ENCODE results near the gene SCRN1. TPM values are rescaled to one million over a fixed set of nuclear protein-coding genes. Genes with fewer than 3 reads are reported as not detected.

SCRN1 gene
- total and polyA plus RNA-seq, 2 experiments from 2014 or later = 15.2 to 66.7 TPM

DNA sequence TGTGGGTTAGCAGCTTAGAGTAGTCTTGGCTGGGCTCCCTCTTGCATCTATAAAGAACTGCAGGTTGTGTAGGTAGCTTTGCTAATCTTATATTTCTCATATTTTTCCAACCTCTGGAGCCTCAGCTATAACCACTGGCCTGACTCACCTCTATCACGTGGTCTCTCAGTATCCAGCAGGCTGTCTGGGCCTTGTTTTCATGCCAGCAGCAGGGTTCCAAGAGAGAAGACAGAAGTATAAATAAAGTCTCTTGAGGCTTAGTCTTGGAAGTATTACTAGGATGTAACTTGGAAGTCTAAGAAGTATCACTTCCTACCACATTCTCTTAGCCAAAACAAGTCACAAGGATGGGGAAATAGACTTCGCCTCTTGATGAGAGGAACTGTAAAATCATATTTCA, 110.0 kb downstream of the SCRN1 start:
- no peaks in the 10 kb centered on the region for H3K79me2 ChIP-seq (replicated peaks; ENCODE audit: insufficient read depth)
- H3K9me2 ChIP-seq (ENCODE audit: insufficient read depth) = no peaks in the 10 kb centered on the region
- H3K4me2 ChIP-seq = no peak overlapping the region
- no peak overlapping the region for H2AFZ ChIP-seq
- Mint-ChIP-seq H3K4me1 (peaks cover 23% of the 10 kb centered on the region), H3K27me3 (ENCODE audit: insufficient read depth, low read depth, poor library complexity) (peaks cover 4% of the 10 kb centered on the region), H3K27ac (no peak overlapping the region), H3K4me3 (no peak overlapping the region), H3K9me3 (no peaks in the 10 kb centered on the region), H3K36me3 (ENCODE audit: low read depth) (no peaks in the 10 kb centered on the region)
- H3K27ac ChIP-seq (ENCODE audit: low read depth) = no peak overlapping the region
- no peaks in the 10 kb centered on the region for H4K20me1 ChIP-seq (replicated peaks; ENCODE audit: insufficient read depth)
- H3K36me3 ChIP-seq (ENCODE audit: insufficient read depth) = no peaks in the 10 kb centered on the region
- no peak overlapping the region for H3K4me3 ChIP-seq
- ATAC-seq = no peak
- 0 out of 2 replicates have a peak, but pooled peaks cover 4% of the 10 kb centered on the region for H3F3A ChIP-seq (replicated peaks; ENCODE audit: low read depth)
- TF ChIP-seq ZNF331 (CRISPR knock-in tag; IDR thresholded peaks at IDR 0.05; ENCODE audit: low read depth) = no peak
- no peak for DNase-seq (ENCODE audit: low spot score)
- H3K27me3 ChIP-seq (ENCODE audit: insufficient read depth) = no peaks in the 10 kb centered on the region
- H3K4me1 ChIP-seq (ENCODE audit: insufficient read depth) = peaks cover 21% of the 10 kb centered on the region

DNA sequence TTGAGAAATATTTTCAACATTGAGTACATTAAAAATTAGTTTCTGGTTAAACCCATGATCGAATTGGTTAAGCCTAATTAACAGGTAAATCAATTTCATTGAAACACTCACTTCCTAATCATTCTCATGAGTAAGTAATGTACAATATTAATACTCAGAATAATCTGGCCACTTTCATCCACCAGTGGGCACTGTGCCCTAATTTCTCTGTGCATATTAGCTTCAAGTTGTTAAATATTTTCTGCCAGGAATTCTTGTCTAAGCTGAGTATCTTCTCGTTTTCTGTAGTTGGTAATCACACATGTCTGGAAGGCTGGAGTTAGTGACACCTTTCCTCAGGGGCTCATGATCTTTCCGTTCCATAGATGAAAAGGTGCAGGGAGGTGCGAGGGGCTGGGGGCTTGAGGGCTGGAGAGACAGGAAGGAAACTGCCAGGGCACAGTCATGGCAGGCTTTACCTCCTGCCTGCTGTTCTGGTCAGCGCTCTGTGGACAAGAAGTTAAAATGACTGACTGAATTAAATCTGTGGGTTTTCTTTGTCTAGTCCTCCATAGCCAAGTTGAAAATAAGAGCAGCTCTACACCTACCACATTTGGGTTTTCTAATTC, 111.4 kb downstream of the SCRN1 start:
- no peak overlapping the region for H3K27ac ChIP-seq (ENCODE audit: low read depth)
- no peaks in the 10 kb centered on the region for H3K9me2 ChIP-seq (ENCODE audit: insufficient read depth)
- H3K4me1 Mint-ChIP-seq = peaks cover 17% of the 10 kb centered on the region
- no peaks in the 10 kb centered on the region for H3K36me3 ChIP-seq (ENCODE audit: insufficient read depth)
- H3F3A ChIP-seq (replicated peaks; ENCODE audit: low read depth) = 0 out of 2 replicates have a peak, but pooled peaks cover under 1% of the 10 kb centered on the region
- H3K4me3 Mint-ChIP-seq = no peak overlapping the region
- peaks cover 4% of the 10 kb centered on the region for H3K27me3 Mint-ChIP-seq (ENCODE audit: insufficient read depth, low read depth, poor library complexity)
- H3K27me3 ChIP-seq (ENCODE audit: insufficient read depth) = no peaks in the 10 kb centered on the region
- TF ChIP-seq, protein P1, sequence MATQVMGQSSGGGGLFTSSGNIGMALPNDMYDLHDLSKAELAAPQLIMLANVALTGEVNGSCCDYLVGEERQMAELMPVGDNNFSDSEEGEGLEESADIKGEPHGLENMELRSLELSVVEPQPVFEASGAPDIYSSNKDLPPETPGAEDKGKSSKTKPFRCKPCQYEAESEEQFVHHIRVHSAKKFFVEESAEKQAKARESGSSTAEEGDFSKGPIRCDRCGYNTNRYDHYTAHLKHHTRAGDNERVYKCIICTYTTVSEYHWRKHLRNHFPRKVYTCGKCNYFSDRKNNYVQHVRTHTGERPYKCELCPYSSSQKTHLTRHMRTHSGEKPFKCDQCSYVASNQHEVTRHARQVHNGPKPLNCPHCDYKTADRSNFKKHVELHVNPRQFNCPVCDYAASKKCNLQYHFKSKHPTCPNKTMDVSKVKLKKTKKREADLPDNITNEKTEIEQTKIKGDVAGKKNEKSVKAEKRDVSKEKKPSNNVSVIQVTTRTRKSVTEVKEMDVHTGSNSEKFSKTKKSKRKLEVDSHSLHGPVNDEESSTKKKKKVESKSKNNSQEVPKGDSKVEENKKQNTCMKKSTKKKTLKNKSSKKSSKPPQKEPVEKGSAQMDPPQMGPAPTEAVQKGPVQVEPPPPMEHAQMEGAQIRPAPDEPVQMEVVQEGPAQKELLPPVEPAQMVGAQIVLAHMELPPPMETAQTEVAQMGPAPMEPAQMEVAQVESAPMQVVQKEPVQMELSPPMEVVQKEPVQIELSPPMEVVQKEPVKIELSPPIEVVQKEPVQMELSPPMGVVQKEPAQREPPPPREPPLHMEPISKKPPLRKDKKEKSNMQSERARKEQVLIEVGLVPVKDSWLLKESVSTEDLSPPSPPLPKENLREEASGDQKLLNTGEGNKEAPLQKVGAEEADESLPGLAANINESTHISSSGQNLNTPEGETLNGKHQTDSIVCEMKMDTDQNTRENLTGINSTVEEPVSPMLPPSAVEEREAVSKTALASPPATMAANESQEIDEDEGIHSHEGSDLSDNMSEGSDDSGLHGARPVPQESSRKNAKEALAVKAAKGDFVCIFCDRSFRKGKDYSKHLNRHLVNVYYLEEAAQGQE (IDR thresholded peaks at IDR 0.05; ENCODE audit: unreplicated experiment) = no peak
- TF ChIP-seq, protein P2, sequence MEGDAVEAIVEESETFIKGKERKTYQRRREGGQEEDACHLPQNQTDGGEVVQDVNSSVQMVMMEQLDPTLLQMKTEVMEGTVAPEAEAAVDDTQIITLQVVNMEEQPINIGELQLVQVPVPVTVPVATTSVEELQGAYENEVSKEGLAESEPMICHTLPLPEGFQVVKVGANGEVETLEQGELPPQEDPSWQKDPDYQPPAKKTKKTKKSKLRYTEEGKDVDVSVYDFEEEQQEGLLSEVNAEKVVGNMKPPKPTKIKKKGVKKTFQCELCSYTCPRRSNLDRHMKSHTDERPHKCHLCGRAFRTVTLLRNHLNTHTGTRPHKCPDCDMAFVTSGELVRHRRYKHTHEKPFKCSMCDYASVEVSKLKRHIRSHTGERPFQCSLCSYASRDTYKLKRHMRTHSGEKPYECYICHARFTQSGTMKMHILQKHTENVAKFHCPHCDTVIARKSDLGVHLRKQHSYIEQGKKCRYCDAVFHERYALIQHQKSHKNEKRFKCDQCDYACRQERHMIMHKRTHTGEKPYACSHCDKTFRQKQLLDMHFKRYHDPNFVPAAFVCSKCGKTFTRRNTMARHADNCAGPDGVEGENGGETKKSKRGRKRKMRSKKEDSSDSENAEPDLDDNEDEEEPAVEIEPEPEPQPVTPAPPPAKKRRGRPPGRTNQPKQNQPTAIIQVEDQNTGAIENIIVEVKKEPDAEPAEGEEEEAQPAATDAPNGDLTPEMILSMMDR (conservative IDR thresholded peaks at IDR 0.05; ENCODE audit: low read depth in 2 of 2) = peak; percentile 47 to 59
- H3K4me2 ChIP-seq = no peak overlapping the region
- ATAC-seq = no peak
- H3K36me3 Mint-ChIP-seq (ENCODE audit: low read depth) = no peaks in the 10 kb centered on the region
- H3K27ac Mint-ChIP-seq = no peak overlapping the region
- H3K4me3 ChIP-seq = no peak overlapping the region
- no peaks in the 10 kb centered on the region for H4K20me1 ChIP-seq (replicated peaks; ENCODE audit: insufficient read depth)
- no peaks in the 10 kb centered on the region for H3K9me3 Mint-ChIP-seq
- H3K79me2 ChIP-seq (replicated peaks; ENCODE audit: insufficient read depth) = no peaks in the 10 kb centered on the region
- no peak overlapping the region for H2AFZ ChIP-seq
- peaks cover 16% of the 10 kb centered on the region for H3K4me1 ChIP-seq (ENCODE audit: insufficient read depth)
- peak; percentile 43 for DNase-seq (ENCODE audit: low spot score)

DNA sequence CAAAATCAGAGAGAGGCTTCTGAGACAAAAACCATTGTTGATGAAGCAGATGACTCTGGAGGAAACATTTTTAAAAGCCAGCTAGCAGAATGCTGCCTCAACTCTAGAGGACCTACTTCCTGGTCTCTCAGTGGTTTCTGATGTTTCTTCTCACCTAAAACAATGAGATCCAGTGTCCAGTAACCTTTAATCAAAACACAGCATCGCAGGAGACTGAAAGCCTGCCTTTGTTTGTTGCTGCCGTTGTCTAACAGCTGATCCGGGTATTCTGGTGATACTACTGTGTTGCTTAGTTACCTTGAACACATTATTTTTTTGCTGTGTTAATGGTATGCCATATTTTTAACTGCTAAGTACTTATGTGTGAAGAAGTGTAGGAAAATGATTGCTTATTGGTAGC, 112.4 kb downstream of the SCRN1 start:
- Histone ChIP-seq H3K9me2 (ENCODE audit: insufficient read depth) (no peaks in the 10 kb centered on the region), H3K4me2 (no peak overlapping the region), H3K27me3 (ENCODE audit: insufficient read depth) (no peaks in the 10 kb centered on the region), H3K79me2 (replicated peaks; ENCODE audit: insufficient read depth) (no peaks in the 10 kb centered on the region), H3K27ac (ENCODE audit: low read depth) (no peak overlapping the region), H3K36me3 (ENCODE audit: insufficient read depth) (no peaks in the 10 kb centered on the region), H2AFZ (no peak overlapping the region), H3K4me1 (ENCODE audit: insufficient read depth) (peaks cover 6% of the 10 kb centered on the region), H3K4me3 (no peak overlapping the region), H3F3A (replicated peaks; ENCODE audit: low read depth) (no peaks in the 10 kb centered on the region), H4K20me1 (replicated peaks; ENCODE audit: insufficient read depth) (no peaks in the 10 kb centered on the region)
- TF ChIP-seq ZNF331 (CRISPR knock-in tag; IDR thresholded peaks at IDR 0.05; ENCODE audit: low read depth) (no peak), EZH2phosphoT487 (IDR thresholded peaks at IDR 0.05; ENCODE audit: unreplicated experiment) (no peak)
- H3K9me3 Mint-ChIP-seq = no peaks in the 10 kb centered on the region
- DNase-seq (ENCODE audit: low spot score) (no peak), ATAC-seq (no peak)
- H3K36me3 Mint-ChIP-seq (ENCODE audit: low read depth) = no peaks in the 10 kb centered on the region
- no peak overlapping the region for H3K4me3 Mint-ChIP-seq
- H3K4me1 Mint-ChIP-seq = peaks cover 7% of the 10 kb centered on the region; the same call in 2 of the 3 replicates
- H3K27me3 Mint-ChIP-seq (ENCODE audit: insufficient read depth, low read depth, poor library complexity) = peaks cover 4% of the 10 kb centered on the region
- no peak overlapping the region for H3K27ac Mint-ChIP-seq

All from GM23338 (cell line).